Natural killer cell (primary cell): ENCODE results near the gene ALB. TPM values are rescaled to one million over a fixed set of nuclear protein-coding genes. Genes with fewer than 3 reads are reported as not detected.

Source experiments
- ATAC-seq, 3 donors: fragments of 150-1000 bp in 2 of 3; fragments of 200-7000 bp in 1 of 3; cut with Tn5 transposase; 1 replicate in 1 of 3; 2 replicates in 2 of 3; pipeline ENCODE4 v1.10.0; 2021; ENCODE audit warnings: mild to moderate bottlenecking in 2 of 3, moderate library complexity in 2 of 3
- DNase-seq, 2 donors: peaks; one replicate each; pipeline versions ENCODE4 v3.0.0 to v3.0.0-alpha.2; 2013 to 2021; ENCODE audit warnings: mixed read lengths in 1 of 2
- H3K27ac ChIP-seq: one replicate; pipeline ENCODE4 v1.5.1; 2013; ENCODE audit warnings: mild to moderate bottlenecking, low read length
- H3K27me3 ChIP-seq: one replicate; pipeline ENCODE4 v1.6.1; 2013; ENCODE audit warnings: low read length; ENCODE audit not compliant: control insufficient read depth, insufficient read depth
- H3K36me3 ChIP-seq: one replicate; pipeline ENCODE4 v1.6.1; 2013; ENCODE audit warnings: low read length; ENCODE audit not compliant: control insufficient read depth, insufficient read depth
- H3K4me1 ChIP-seq: one replicate; pipeline ENCODE4 v1.6.1; 2013; ENCODE audit warnings: low read length; ENCODE audit not compliant: control insufficient read depth, insufficient read depth
- H3K4me3 ChIP-seq: one replicate; pipeline ENCODE4 v1.5.1; 2013; ENCODE audit warnings: low read length
- H3K9me3 ChIP-seq: one replicate; pipeline ENCODE4 v1.6.1; 2013; ENCODE audit warnings: low read length; ENCODE audit not compliant: control insufficient read depth, insufficient read depth
- H3K27ac Mint-ChIP-seq, 2 donors: one replicate each; pipeline ENCODE4 v1.8.0; 2022; ENCODE audit warnings: mild to moderate bottlenecking in 2 of 2, mixed read lengths in 2 of 2, moderate library complexity in 1 of 2
- H3K27me3 Mint-ChIP-seq, 2 donors: one replicate each; pipeline ENCODE4 v1.8.0; 2022; ENCODE audit warnings: low read depth in 2 of 2, mixed read lengths in 2 of 2
- H3K36me3 Mint-ChIP-seq: one replicate; pipeline ENCODE4 v1.8.0; 2022; ENCODE audit warnings: mixed read lengths
- H3K4me1 Mint-ChIP-seq, 2 donors: one replicate each; pipeline ENCODE4 v1.8.0; 2022; ENCODE audit warnings: mixed read lengths in 2 of 2
- H3K4me3 Mint-ChIP-seq: one replicate; pipeline ENCODE4 v1.8.0; 2022; ENCODE audit warnings: mild to moderate bottlenecking, moderate library complexity, mixed read lengths
- H3K9me3 Mint-ChIP-seq, 2 donors: one replicate each; pipeline ENCODE4 v1.8.0; 2022; ENCODE audit warnings: mixed read lengths in 2 of 2
- CTCF ChIP-seq: fragments of 200-600 bp; IDR thresholded peaks from one replicate; pipeline ENCODE4 v1.8.0; 2022; ENCODE audit warnings: antibody characterized with exemption
- WGBS: methylation state at CpG from one replicate; pipeline ENCODE4 v1.1.7; 2013; ENCODE audit warnings: missing lambda C conversion rate; ENCODE audit not compliant: insufficient coverage; 5-methylcytosine and 5-hydroxymethylcytosine counted together
- intact Hi-C: fragments of 100-400 bp; cut with micrococcal nuclease; formaldehyde crosslinking; loops from one replicate; pipeline ENCODE4 v1.14.2; 2022
- total RNA-seq, 4 donors: library from RNA; stranded (reverse); fragments of 120-200 nt in 1 of 4; gene quantifications; one replicate each; pipeline versions ENCODE4 v1.2.3 to v1.2.4, GENCODE V29; 2013 to 2022

ALB gene
- total RNA-seq, 3 donors from 2014 or later (not counting 1 experiment from before 2014, with no cell fraction given): not detected

- Histone ChIP-seq H3K27me3 (no peaks in the 10 kb centered on the region), H3K4me3 (no peak overlapping the region), H3K36me3 (no peaks in the 10 kb centered on the region), H3K9me3 (no peaks in the 10 kb centered on the region), H3K4me1 (no peaks in the 10 kb centered on the region), H3K27ac (no peak overlapping the region)
- Mint-ChIP-seq H3K27ac (no peak overlapping the region), H3K4me1 (no peaks in the 10 kb centered on the region), H3K4me3 (no peak overlapping the region), H3K27me3 (no peaks in the 10 kb centered on the region), H3K36me3 (no peaks in the 10 kb centered on the region), H3K9me3 (peaks cover 15 to 17% of the 10 kb centered on the region in 2 donors)
- no peak for DNase-seq
- no peak for TF ChIP-seq CTCF
- 73% methylated on average over 3 of the region's 3 CpGs for WGBS
- ATAC-seq: no peak
- intact Hi-C loops: no loop called here
These were observed 54.9 kb downstream of the ALB start for GRCh38 chr4:73459048-73459421.

GRCh38 chr4:73460913-73461522, 56.9 kb downstream of the ALB start:
- Mint-ChIP-seq H3K4me3 (no peak overlapping the region), H3K27ac (no peak overlapping the region), H3K9me3 (peaks cover 17 to 18% of the 10 kb centered on the region in 2 donors), H3K27me3 (no peaks in the 10 kb centered on the region), H3K36me3 (no peaks in the 10 kb centered on the region), H3K4me1 (no peaks in the 10 kb centered on the region)
- no peak for ATAC-seq
- H3K4me3 ChIP-seq: no peak overlapping the region
- H3K36me3 ChIP-seq: no peaks in the 10 kb centered on the region
- H3K9me3 ChIP-seq: no peaks in the 10 kb centered on the region
- intact Hi-C loops: no loop called here
- no peak for TF ChIP-seq CTCF
- WGBS: 69% methylated on average over 1 of the region's 4 CpGs
- no peak for DNase-seq
- no peaks in the 10 kb centered on the region for H3K4me1 ChIP-seq
- H3K27me3 ChIP-seq: no peaks in the 10 kb centered on the region
- H3K27ac ChIP-seq: no peak overlapping the region

GRCh38 chr4:73468170-73468569, 64.1 kb downstream of the ALB start:
- no peaks in the 10 kb centered on the region for H3K4me1 Mint-ChIP-seq
- intact Hi-C loops: no loop called here
- no peak overlapping the region for H3K27ac ChIP-seq
- peaks cover 21% of the 10 kb centered on the region for H3K36me3 Mint-ChIP-seq
- no peaks in the 10 kb centered on the region for H3K27me3 ChIP-seq
- H3K4me3 Mint-ChIP-seq: no peak overlapping the region
- TF ChIP-seq CTCF: no peak
- no peak overlapping the region for H3K4me3 ChIP-seq
- ATAC-seq (no peak), DNase-seq (no peak)
- H3K27ac Mint-ChIP-seq: no peak overlapping the region
- H3K36me3 ChIP-seq: no peaks in the 10 kb centered on the region
- no peaks in the 10 kb centered on the region for H3K9me3 ChIP-seq
- 100% methylated on average over 1 of the region's 3 CpGs for whole genome bisulfite sequencing
- H3K9me3 Mint-ChIP-seq: peaks cover 2 to 22% of the 10 kb centered on the region in 2 donors
- H3K4me1 ChIP-seq: no peaks in the 10 kb centered on the region
- H3K27me3 Mint-ChIP-seq: no peaks in the 10 kb centered on the region

- no peak for TF ChIP-seq CTCF
- H3K27ac ChIP-seq: no peak overlapping the region
- no peaks in the 10 kb centered on the region for H3K36me3 ChIP-seq
- DNase-seq: no peak
- WGBS: 94% methylated on average over 1 of the region's 1 CpG
- peaks cover 4 to 18% of the 10 kb centered on the region in 2 donors for H3K9me3 Mint-ChIP-seq
- no peak for ATAC-seq
- intact Hi-C loops: no loop called here
- no peak overlapping the region for H3K27ac Mint-ChIP-seq
- no peak overlapping the region for H3K4me3 Mint-ChIP-seq
- no peaks in the 10 kb centered on the region for H3K27me3 Mint-ChIP-seq
- H3K9me3 ChIP-seq: peaks cover 3% of the 10 kb centered on the region
- H3K4me1 ChIP-seq: no peaks in the 10 kb centered on the region
- H3K36me3 Mint-ChIP-seq: peaks cover 26% of the 10 kb centered on the region
- H3K27me3 ChIP-seq: no peaks in the 10 kb centered on the region
- no peaks in the 10 kb centered on the region for H3K4me1 Mint-ChIP-seq
- H3K4me3 ChIP-seq: no peak overlapping the region
These were observed 66.6 kb downstream of the ALB start for GRCh38 chr4:73470728-73471127.
